CD14-positive monocyte (primary cell): ENCODE data around the gene SLC1A7. TPM values are rescaled to one million over a fixed set of nuclear protein-coding genes. Genes with fewer than 3 reads are reported as not detected.

Experiments
- DNase-seq, 3 donors: peaks; one replicate each; pipeline ENCODE4 v3.0.0-alpha.2; 2011 to 2022
- H2AFZ ChIP-seq: 2 replicates; pipeline ENCODE4 v1.6.0; 2012; ENCODE audit warnings: mild to moderate bottlenecking, low read depth, low read length, inconsistent platforms; ENCODE audit not compliant: insufficient read depth, poor library complexity, severe bottlenecking
- H3K27ac ChIP-seq, 2 donors: 1 replicate in 1 of 2; 2 replicates in 1 of 2; pipeline ENCODE4 v1.5.1; 2012 to 2013; ENCODE audit warnings: low read length in 2 of 2, control low read depth in 1 of 2, inconsistent platforms in 1 of 2, low read depth in 1 of 2, mild to moderate bottlenecking in 1 of 2
- H3K27me3 ChIP-seq, 2 donors: one replicate each; pipeline versions ENCODE4 v1.6.0 to v1.6.1; 2011 to 2013; ENCODE audit warnings: low read length in 2 of 2; ENCODE audit not compliant: control insufficient read depth in 2 of 2, insufficient read depth in 2 of 2
- H3K36me3 ChIP-seq, 2 donors: replicated peaks in 1 of 2; 1 replicate in 1 of 2; 2 replicates in 1 of 2; pipeline versions ENCODE4 v1.5.1 to v1.6.1; 2012 to 2013; ENCODE audit warnings: low read length in 2 of 2, control low read depth in 1 of 2, inconsistent platforms in 1 of 2, mild to moderate bottlenecking in 1 of 2; ENCODE audit not compliant: insufficient read depth in 2 of 2, control insufficient read depth in 1 of 2
- H3K4me1 ChIP-seq, 2 donors: 1 replicate in 1 of 2; 2 replicates in 1 of 2; pipeline versions ENCODE4 v1.5.1 to v1.6.1; 2012 to 2013; ENCODE audit warnings: low read length in 2 of 2, control low read depth in 1 of 2, inconsistent platforms in 1 of 2, mild to moderate bottlenecking in 1 of 2, moderate library complexity in 1 of 2; ENCODE audit not compliant: insufficient read depth in 2 of 2, control insufficient read depth in 1 of 2
- H3K4me2 ChIP-seq: replicated peaks from 2 replicates; pipeline ENCODE3; 2012; ENCODE audit warnings: low read length, moderate library complexity, mild to moderate bottlenecking; ENCODE audit not compliant: poor library complexity, severe bottlenecking; ENCODE audit errors: extremely low read depth
- H3K4me3 ChIP-seq, 3 experiments: fragments of 200-600 bp in 1 of 3; sonication (generic) in 1 of 3; replicated peaks in 1 of 3; 1 replicate in 2 of 3; 2 replicates in 1 of 3; pipeline ENCODE4 v1.5.1; 2011 to 2013; ENCODE audit warnings: low read length in 3 of 3, mild to moderate bottlenecking in 3 of 3, control low read depth in 2 of 3, low read depth in 2 of 3, inconsistent platforms in 1 of 3, moderate library complexity in 1 of 3
- H3K79me2 ChIP-seq: 2 replicates; pipeline ENCODE4 v1.6.0; 2012; ENCODE audit warnings: mild to moderate bottlenecking, control low read depth, inconsistent platforms, low read length, moderate library complexity; ENCODE audit not compliant: insufficient read depth
- H3K9ac ChIP-seq: 2 replicates; pipeline ENCODE4 v1.6.0; 2017; ENCODE audit warnings: low read length, mild to moderate bottlenecking; ENCODE audit not compliant: insufficient read depth, poor library complexity, severe bottlenecking
- H3K9me3 ChIP-seq, 2 donors: replicated peaks in 1 of 2; 1 replicate in 1 of 2; 2 replicates in 1 of 2; pipeline versions ENCODE4 v1.5.1 to v1.6.1; 2012 to 2013; ENCODE audit warnings: low read length in 2 of 2, control low read depth in 1 of 2; ENCODE audit not compliant: control insufficient read depth in 1 of 2, insufficient read depth in 1 of 2
- H4K20me1 ChIP-seq: 2 replicates; pipeline ENCODE4 v1.6.0; 2012; ENCODE audit warnings: mild to moderate bottlenecking, low read length, control low read depth, moderate library complexity; ENCODE audit not compliant: insufficient read depth
- H3K27ac Mint-ChIP-seq, 7 donors: one replicate each; pipeline ENCODE4 v1.8.0; 2020; ENCODE audit warnings: mild to moderate bottlenecking in 7 of 7, mixed read lengths in 7 of 7, moderate library complexity in 6 of 7, inconsistent platforms in 2 of 7
- H3K27me3 Mint-ChIP-seq, 3 donors: one replicate each; pipeline ENCODE4 v1.8.0; 2021 to 2022; ENCODE audit warnings: low read depth in 3 of 3, mild to moderate bottlenecking in 3 of 3, mixed read lengths in 3 of 3, moderate library complexity in 3 of 3, inconsistent platforms in 1 of 3
- H3K36me3 Mint-ChIP-seq, 2 donors: one replicate each; pipeline ENCODE4 v1.8.0; 2020; ENCODE audit warnings: mixed read lengths in 2 of 2, inconsistent platforms in 1 of 2, mild to moderate bottlenecking in 1 of 2
- H3K4me1 Mint-ChIP-seq: one replicate; pipeline ENCODE4 v1.8.0; 2020; ENCODE audit warnings: mild to moderate bottlenecking, mixed read lengths
- H3K4me3 Mint-ChIP-seq, 2 donors: one replicate each; pipeline ENCODE4 v1.8.0; 2020; ENCODE audit warnings: mild to moderate bottlenecking in 2 of 2, mixed read lengths in 2 of 2, moderate library complexity in 1 of 2
- H3K9me3 Mint-ChIP-seq, 7 donors: one replicate each; pipeline ENCODE4 v1.8.0; 2020 to 2022; ENCODE audit warnings: mixed read lengths in 7 of 7, mild to moderate bottlenecking in 6 of 7, moderate library complexity in 6 of 7, inconsistent platforms in 2 of 7
- CTCF ChIP-seq: fragments of 200-600 bp; IDR thresholded peaks from one replicate; pipeline ENCODE4 v1.8.0; 2022; ENCODE audit warnings: antibody characterized with exemption, mild to moderate bottlenecking
- WGBS: methylation state at CpG from one replicate; pipeline ENCODE4 v1.1.5; 2013; ENCODE audit warnings: missing lambda C conversion rate; ENCODE audit not compliant: insufficient coverage; 5-methylcytosine and 5-hydroxymethylcytosine counted together
- intact Hi-C, 2 donors: fragments of 100-400 bp; cut with micrococcal nuclease; formaldehyde crosslinking; loops; one replicate each; pipeline versions ENCODE4 v1.15.0 to v1.15.1; 2023
- polyA plus RNA-seq, 3 donors: library from polyadenylated mRNA; depleted of rRNA in 1 of 3; unstranded in 2 of 3; stranded (reverse) in 1 of 3; fragments of 300-500 nt in 2 of 3; fragments of >200 nt in 1 of 3; fragmentation: Illumina TruSeq in 2 of 3; gene quantifications; 1 replicate in 2 of 3; 2 replicates in 1 of 3; pipeline ENCODE4 v1.2.3, GENCODE V29; 2012 to 2021

Gene SLC1A7
- polyA plus RNA-seq, 3 donors, result not detected

GRCh38 chr1:53121319-53122172, 20.9 kb downstream of the SLC1A7 start:
- no peak overlapping the region for H3K9ac ChIP-seq
- no peaks in the 10 kb centered on the region for H3K36me3 ChIP-seq
- H3K27me3 Mint-ChIP-seq, result peaks cover 3 to 13% (median 5%) of the 10 kb centered on the region in 3 donors
- no peak overlapping the region for H3K4me2 ChIP-seq
- no peak overlapping the region for H2AFZ ChIP-seq
- TF ChIP-seq CTCF, result no peak
- H3K27ac Mint-ChIP-seq, result peak overlapping the region in 1 of 7 donors; percentile 1
- no peaks in the 10 kb centered on the region for H4K20me1 ChIP-seq
- peaks cover 0 to 3% (median 0%) of the 10 kb centered on the region in 7 donors for H3K9me3 Mint-ChIP-seq
- H3K79me2 ChIP-seq, result no peaks in the 10 kb centered on the region
- H3K4me1 Mint-ChIP-seq, result no peaks in the 10 kb centered on the region
- H3K4me3 ChIP-seq, result no peak overlapping the region
- H3K36me3 Mint-ChIP-seq, result no peaks in the 10 kb centered on the region
- H3K4me3 Mint-ChIP-seq, result no peak overlapping the region
- DNase-seq, result no peak
- no peaks in the 10 kb centered on the region for H3K4me1 ChIP-seq
- intact Hi-C loops, result no loop called here
- 83% methylated on average over 16 of the region's 18 CpGs for WGBS
- no peaks in the 10 kb centered on the region for H3K9me3 ChIP-seq
- H3K27ac ChIP-seq, result no peak overlapping the region
- H3K27me3 ChIP-seq, result no peaks in the 10 kb centered on the region

GRCh38 chr1:53120659-53121058, 21.8 kb downstream of the SLC1A7 start:
- intact Hi-C loops, result no loop called here
- Mint-ChIP-seq H3K4me1 (no peaks in the 10 kb centered on the region), H3K27ac (no peak overlapping the region), H3K36me3 (no peaks in the 10 kb centered on the region), H3K4me3 (peak overlapping the region in 1 of 2 donors; percentile 48), H3K27me3 (peaks cover 4 to 13% (median 5%) of the 10 kb centered on the region in 3 donors), H3K9me3 (peaks cover 0 to 3% (median 0%) of the 10 kb centered on the region in 7 donors)
- Histone ChIP-seq H3K36me3 (no peaks in the 10 kb centered on the region), H2AFZ (no peak overlapping the region), H3K4me1 (no peaks in the 10 kb centered on the region), H3K9me3 (no peaks in the 10 kb centered on the region), H3K27ac (no peak overlapping the region), H4K20me1 (no peaks in the 10 kb centered on the region), H3K4me2 (no peak overlapping the region), H3K79me2 (no peaks in the 10 kb centered on the region), H3K4me3 (no peak overlapping the region), H3K27me3 (no peaks in the 10 kb centered on the region), H3K9ac (no peak overlapping the region)
- no peak for DNase-seq
- 92% methylated on average over 9 of the region's 12 CpGs for WGBS
- TF ChIP-seq CTCF, result no peak
